Right lobe of liver (tissue), 6 donors: ENCODE measurements around the gene SH3BP4. TPM values are rescaled to one million over a fixed set of nuclear protein-coding genes. Genes with fewer than 3 reads are reported as not detected.

Experiments used
- ATAC-seq, 4 donors: fragments of 200-7000 bp; cut with Tn5 transposase; one replicate each; pipeline ENCODE4 v1.9.1; 2020; ENCODE audit warnings: mild to moderate bottlenecking in 4 of 4, moderate library complexity in 4 of 4
- DNase-seq, 3 donors: peaks; one replicate each; pipeline ENCODE4 v3.0.0-alpha.2; 2020
- H3K27ac ChIP-seq, 3 donors: fragments of 200-600 bp; one replicate each; pipeline ENCODE4 v1.8.0; 2022
- H3K27me3 ChIP-seq, 2 donors: fragments of 200-600 bp; one replicate each; pipeline ENCODE4 v1.8.0; 2022
- H3K36me3 ChIP-seq, 4 donors: fragments of 200-600 bp; sonication (generic) in 1 of 4; one replicate each; pipeline versions ENCODE4 v1.5.1 to v1.8.0; 2017 to 2022; ENCODE audit warnings: control low read depth in 1 of 4
- H3K4me1 ChIP-seq, 4 donors: fragments of 200-600 bp; sonication (generic) in 1 of 4; one replicate each; pipeline versions ENCODE4 v1.5.1 to v1.8.0; 2017 to 2022; ENCODE audit warnings: control low read depth in 1 of 4
- H3K4me3 ChIP-seq, 3 donors: fragments of 200-600 bp; one replicate each; pipeline ENCODE4 v1.8.0; 2022
- H3K9me3 ChIP-seq, 4 donors: fragments of 200-600 bp; sonication (generic) in 1 of 4; one replicate each; pipeline versions ENCODE4 v1.5.1 to v1.8.0; 2017 to 2022; ENCODE audit warnings: control low read depth in 1 of 4
- CTCF ChIP-seq, 4 donors: fragments of 200-600 bp in 3 of 4; fragments of 450-650 bp in 1 of 4; IDR thresholded peaks; one replicate each; pipeline versions ENCODE4 v1.5.1 to v1.8.0; 2016 to 2022; ENCODE audit warnings: antibody characterized with exemption in 4 of 4, mild to moderate bottlenecking in 2 of 4
- POLR2A ChIP-seq: fragments of 450-650 bp; IDR thresholded peaks from one replicate; pipeline ENCODE4 v1.6.1; 2017; ENCODE audit warnings: antibody characterized with exemption, mild to moderate bottlenecking
- WGBS: methylation state at CpG from one replicate; pipeline ENCODE4 v1.1.6; 2018; ENCODE audit warnings: low coverage, low lambda C conversion rate; ENCODE audit not compliant: insufficient coverage; ENCODE audit errors: missing lambda C conversion rate; 5-methylcytosine and 5-hydroxymethylcytosine counted together
- intact Hi-C, 2 donors: fragments of 100-400 bp; cut with DNase I; formaldehyde crosslinking; loops; one replicate each; pipeline versions ENCODE4 v1.11.2 to v1.14.1; 2022
- total RNA-seq, 6 experiments: library from RNA; depleted of rRNA in 2 of 6; stranded (reverse); fragments of >200 nt in 2 of 6; fragmentation: NEBNext Ultra II Directional in 3 of 6; extraction: Animal tissue kit (Norgen Biotek cat#: 25700) in 3 of 6; gene quantifications; one replicate each; pipeline versions ENCODE4 v1.1.0 to v1.2.4, GENCODE V29; 2016 to 2023
- donor health status: DM: no; HTN: yes; CAD: no.
- donor health status: DM: no; HTN: no; CAD: no.
- donor health status: DM: no; HTN: no; CAD: no.
- donor health status: DM: no; HTN: yes; CAD: no.
- donor health status: DM: no; HTN: yes; CAD: no.

Gene SH3BP4
- total RNA-seq, 6 experiments from 2014 or later = 18.8 to 30.4 (median 26.3) TPM

GRCh38 chr2:234911271-234911670 lies 40.5 kb upstream of the SH3BP4 start:
- no peak overlapping the region for H3K27ac ChIP-seq
- intact Hi-C loops = no loop called here
- no peaks in the 10 kb centered on the region for H3K36me3 ChIP-seq
- 75% methylated on average over 2 of the region's 2 CpGs for WGBS
- ATAC-seq = no peak
- H3K9me3 ChIP-seq = no peaks in the 10 kb centered on the region
- peaks cover 0 to 2% (median 0%) of the 10 kb centered on the region in 4 donors for H3K4me1 ChIP-seq
- no peak for DNase-seq
- no peak overlapping the region for H3K4me3 ChIP-seq
- TF ChIP-seq CTCF (IDR thresholded peaks at IDR 0.05) = no peak
- TF ChIP-seq POLR2A = no peak
- no peaks in the 10 kb centered on the region for H3K27me3 ChIP-seq

- intact Hi-C loops = no loop called here
- no peak overlapping the region for H3K27ac ChIP-seq
- peaks cover 0 to 2% (median 0%) of the 10 kb centered on the region in 4 donors for H3K4me1 ChIP-seq
- no peak for ATAC-seq
- TF ChIP-seq CTCF (IDR thresholded peaks at IDR 0.05) = no peak
- TF ChIP-seq POLR2A = no peak
- H3K9me3 ChIP-seq = no peaks in the 10 kb centered on the region
- no peaks in the 10 kb centered on the region for H3K36me3 ChIP-seq
- WGBS = 86% methylated on average over 3 of the region's 3 CpGs
- no peak overlapping the region for H3K4me3 ChIP-seq
- H3K27me3 ChIP-seq = no peaks in the 10 kb centered on the region
- no peak for DNase-seq
Measured at GRCh38 chr2:234912437-234912836, 39.4 kb upstream of the SH3BP4 start.

GRCh38 chr2:234913208-234913626 lies 38.6 kb upstream of the SH3BP4 start:
- peaks cover 0 to 2% (median 0%) of the 10 kb centered on the region in 4 donors for H3K4me1 ChIP-seq
- ATAC-seq = no peak
- no peak for DNase-seq
- TF ChIP-seq CTCF (IDR thresholded peaks at IDR 0.05) = no peak
- no peak for TF ChIP-seq POLR2A
- WGBS = 90% methylated on average over 5 of the region's 5 CpGs
- no peaks in the 10 kb centered on the region for H3K27me3 ChIP-seq
- no peaks in the 10 kb centered on the region for H3K36me3 ChIP-seq
- no peak overlapping the region for H3K4me3 ChIP-seq
- no peak overlapping the region for H3K27ac ChIP-seq
- intact Hi-C loops = no loop called here
- H3K9me3 ChIP-seq = no peaks in the 10 kb centered on the region

- Histone ChIP-seq H3K4me3 (no peak overlapping the region), H3K27ac (no peak overlapping the region), H3K27me3 (no peaks in the 10 kb centered on the region), H3K9me3 (no peaks in the 10 kb centered on the region), H3K4me1 (peaks cover 0 to 2% (median 0%) of the 10 kb centered on the region in 4 donors), H3K36me3 (no peaks in the 10 kb centered on the region)
- ATAC-seq (no peak), DNase-seq (no peak)
- intact Hi-C loops = no loop called here
- WGBS = 83% methylated on average over 4 of the region's 9 CpGs
- no peak for TF ChIP-seq CTCF (IDR thresholded peaks at IDR 0.05)
- TF ChIP-seq POLR2A = no peak
Measured at GRCh38 chr2:234914371-234915154, 37.3 kb upstream of the SH3BP4 start.
